GM21737 (cell line): ENCODE measurements around the gene F2RL3.
"Not testable (repeated sequence)": the region's sequence is repeated elsewhere in the genome, so short reads cannot be mapped to it uniquely, and the experiment has no call there.

Source experiments
- ATAC-seq: cut with Tn5 transposase; IDR thresholded peaks from one replicate; pipeline ENCODE4 v1.9.1; 2021; ENCODE audit warnings: mild to moderate bottlenecking, moderate library complexity; ENCODE audit not compliant: unreplicated experiment

Gene F2RL3

DNA sequence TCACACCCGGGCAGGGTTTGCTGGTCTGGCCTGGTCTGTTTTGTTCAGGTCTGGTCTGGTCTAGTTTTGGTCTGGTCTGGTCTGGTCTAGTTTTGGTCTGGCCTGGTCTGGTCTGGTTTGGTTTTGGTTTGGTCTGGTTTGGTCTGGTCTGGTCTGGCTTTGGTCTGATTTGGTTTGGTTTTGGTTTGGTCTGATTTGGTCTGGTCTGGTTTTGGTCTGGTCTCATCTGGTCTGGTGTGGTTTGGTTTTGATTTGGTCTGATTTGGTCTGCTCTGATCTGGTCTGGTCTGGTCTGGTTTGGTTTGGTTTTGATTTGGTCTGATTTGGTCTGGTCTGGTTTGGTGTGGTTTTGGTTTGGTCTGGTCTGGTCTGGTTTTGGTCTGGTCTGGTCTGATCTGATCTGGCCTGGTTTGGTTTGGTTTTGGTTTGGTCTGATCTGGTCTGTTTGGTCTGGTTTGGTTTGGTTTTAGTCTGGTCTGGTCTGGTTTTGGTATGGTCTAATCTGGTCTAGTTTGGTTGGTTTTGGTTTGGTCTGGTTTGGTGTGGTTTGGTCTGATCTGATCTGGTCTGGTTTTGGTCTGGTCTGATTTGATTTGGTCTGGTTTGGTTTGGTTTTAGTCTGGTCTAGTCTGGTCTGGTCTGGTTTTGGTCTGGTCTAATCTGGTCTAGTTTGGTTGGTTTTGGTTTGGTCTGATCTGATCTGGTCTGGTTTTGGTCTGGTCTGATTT, 14.4 kb upstream of the F2RL3 start:
- no peak for ATAC-seq

DNA sequence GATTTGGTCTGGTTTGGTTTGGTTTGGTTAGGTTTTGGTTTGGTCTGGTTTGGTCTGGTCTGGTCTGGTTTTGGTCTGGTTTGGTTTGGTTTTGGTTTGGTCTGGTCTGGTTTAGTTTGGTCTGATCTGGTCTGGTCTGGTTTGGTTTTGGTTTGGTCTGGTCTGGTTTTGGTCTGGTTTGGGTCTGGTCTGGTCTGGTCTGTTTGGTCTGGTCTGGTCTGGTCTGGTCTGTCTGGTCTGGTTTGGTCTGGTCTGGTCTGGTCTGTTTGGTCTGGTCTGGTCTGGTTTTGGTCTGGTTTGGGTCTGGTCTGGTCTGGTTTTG, 13.9 kb upstream of the F2RL3 start:
- not testable (repeated sequence) for ATAC-seq

DNA sequence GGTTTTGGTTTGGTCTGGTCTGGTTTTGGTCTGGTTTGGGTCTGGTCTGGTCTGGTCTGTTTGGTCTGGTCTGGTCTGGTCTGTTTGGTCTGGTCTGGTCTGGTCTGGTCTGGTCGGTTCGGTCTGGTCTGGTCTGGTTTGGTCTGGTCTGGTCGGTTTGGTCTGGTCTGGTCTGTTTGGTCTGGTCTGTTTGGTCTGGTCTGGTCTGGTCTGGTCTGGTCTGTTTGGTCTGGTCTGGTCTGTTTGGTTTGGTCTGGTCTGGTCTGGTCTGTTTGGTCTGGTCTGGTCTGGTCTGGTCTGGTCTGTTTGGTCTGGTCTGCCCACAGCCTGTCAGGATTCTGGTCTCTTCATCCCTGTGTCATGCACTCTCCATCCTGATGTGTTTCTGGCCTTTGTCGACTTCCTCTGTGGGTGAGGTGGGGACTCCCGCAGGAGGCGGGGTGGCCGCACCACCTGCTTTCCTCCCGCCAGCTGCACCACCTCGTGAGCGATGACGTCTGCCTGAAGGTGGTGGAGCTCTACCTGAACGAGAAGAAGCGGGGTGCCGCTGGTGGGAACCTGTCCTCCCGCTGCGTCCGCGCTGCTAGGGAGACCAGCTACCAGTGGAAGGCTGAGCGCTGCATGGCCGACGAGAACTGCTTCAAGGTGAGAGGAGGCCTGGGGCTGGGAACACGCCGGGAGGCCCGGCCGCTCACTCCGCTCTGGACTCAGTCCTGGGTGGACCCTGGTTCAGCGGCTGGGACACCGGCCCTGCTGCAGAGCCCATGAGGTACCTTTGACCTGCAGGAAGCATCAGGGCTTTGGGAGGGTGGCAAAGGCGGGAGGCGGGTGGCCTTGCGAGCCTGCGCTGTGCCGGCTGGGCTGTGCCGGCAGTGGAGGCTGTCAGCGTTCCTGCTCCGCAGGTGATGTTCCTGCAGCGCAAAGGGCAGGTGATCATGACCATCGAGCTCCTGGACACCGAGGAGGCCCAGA, 12.9 kb upstream of the F2RL3 start:
- no peak for ATAC-seq

DNA sequence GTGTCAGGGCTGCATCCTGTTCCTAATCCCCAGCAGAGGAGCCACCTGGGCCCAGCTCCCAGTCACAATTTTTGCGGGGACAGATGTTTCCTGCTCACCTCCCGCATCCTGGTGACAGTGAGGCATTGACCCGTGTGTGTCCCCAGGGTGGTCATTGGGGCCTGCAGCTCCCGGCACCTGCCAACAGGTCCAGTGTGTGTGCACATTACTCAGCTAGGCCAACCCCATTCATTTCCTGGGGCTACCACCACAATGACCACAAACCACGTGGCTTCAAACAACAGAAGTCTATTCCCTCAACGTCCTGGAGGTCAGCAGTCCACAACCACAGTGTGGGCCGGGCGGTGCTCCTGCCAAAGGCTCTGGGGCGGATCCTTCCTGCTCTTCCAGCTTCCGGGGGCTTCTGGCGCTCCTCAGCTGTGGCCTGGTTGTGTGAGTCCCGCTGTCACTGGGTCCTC, 11.9 kb upstream of the F2RL3 start:
- no peak for ATAC-seq

- ATAC-seq, result no peak
Observed at GRCh38 chr19:16877581-16877980, 11.2 kb upstream of the F2RL3 start.

GRCh38 chr19:16878181-16878965, 10.4 kb upstream of the F2RL3 start:
- ATAC-seq, result no peak

DNA sequence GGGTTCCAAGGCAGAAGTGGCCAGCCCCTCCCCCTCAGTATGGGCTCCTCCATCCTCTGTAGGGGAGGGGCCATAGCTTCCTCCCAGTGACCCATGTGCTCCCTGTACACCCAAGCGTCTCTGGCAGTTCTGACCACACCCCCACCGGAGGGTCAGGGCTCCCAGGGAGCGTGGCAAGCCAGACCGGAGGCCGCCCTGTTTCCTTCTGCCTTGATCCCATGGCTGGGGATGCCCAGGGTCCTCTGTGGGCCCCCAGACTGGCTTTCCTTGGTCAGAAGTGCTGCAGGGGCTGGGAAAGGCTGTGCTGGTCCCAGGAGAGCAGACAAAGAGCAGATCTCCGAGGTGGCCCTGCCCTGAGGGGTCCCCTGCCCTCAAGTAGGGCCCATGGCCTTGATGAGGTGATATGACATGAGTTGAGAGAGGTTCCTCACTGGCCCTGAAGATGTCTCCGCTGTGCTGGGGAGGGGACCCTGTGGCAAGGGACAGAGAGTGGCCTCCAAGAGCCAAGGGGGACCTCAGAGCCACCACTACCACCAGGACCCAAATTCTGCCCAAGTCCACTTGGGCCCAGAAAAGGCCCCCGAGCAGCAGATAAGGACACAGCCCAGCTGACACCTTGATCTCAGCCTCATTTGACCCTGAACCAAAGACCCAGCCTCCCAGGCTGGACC, 7.8 kb upstream of the F2RL3 start:
- no peak for ATAC-seq

DNA sequence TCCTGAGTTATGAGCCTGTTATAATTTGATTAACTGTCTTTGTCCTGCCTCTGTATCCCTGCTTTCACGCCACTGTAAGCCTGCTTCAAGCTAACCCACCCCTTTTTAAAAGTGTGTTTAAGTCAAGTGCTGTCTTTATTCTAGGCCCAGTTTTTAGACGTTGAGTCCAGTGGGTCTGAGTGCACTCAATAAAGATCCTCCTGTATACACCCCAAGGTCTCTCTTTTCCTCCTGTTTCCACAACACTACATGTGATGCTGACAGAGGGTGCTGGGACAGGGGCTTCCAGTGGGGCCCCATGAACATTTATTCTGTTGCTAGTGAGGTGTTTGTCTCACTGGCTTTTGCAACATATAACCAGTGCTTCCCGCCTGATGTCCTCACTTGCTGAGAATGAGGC, 6.7 kb upstream of the F2RL3 start:
- no peak for ATAC-seq

- ATAC-seq, result no peak
Observed at GRCh38 chr19:16883522-16883921, 5.3 kb upstream of the F2RL3 start.

DNA sequence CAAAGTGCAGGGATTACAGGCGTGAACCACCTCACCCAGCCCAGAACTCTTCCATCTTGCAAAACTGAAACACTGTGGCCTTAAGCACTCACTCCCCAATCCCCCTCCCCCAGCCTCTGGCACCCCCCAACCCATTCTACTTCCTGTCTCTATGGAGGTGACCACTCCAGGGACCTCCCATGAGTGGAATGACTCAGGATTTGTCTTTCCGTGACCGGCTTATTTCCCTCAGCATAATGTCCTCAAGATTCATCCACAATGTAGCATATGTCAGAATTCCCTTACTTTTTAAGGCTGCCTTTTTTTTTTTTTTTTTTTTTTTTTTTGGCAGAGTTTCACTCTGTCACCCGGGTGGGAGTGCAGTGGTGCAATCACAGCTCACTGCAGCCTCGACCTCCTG, 3.6 kb upstream of the F2RL3 start:
- no peak for ATAC-seq

- ATAC-seq, result no peak
Observed at GRCh38 chr19:16886305-16886880, 2.4 kb upstream of the F2RL3 start.

GRCh38 chr19:16887353-16888265, 1.2 kb upstream of the F2RL3 start:
- ATAC-seq, result no peak

GRCh38 chr19:16889366-16889882, 625 bp downstream of the F2RL3 start:
- ATAC-seq, result no peak

DNA sequence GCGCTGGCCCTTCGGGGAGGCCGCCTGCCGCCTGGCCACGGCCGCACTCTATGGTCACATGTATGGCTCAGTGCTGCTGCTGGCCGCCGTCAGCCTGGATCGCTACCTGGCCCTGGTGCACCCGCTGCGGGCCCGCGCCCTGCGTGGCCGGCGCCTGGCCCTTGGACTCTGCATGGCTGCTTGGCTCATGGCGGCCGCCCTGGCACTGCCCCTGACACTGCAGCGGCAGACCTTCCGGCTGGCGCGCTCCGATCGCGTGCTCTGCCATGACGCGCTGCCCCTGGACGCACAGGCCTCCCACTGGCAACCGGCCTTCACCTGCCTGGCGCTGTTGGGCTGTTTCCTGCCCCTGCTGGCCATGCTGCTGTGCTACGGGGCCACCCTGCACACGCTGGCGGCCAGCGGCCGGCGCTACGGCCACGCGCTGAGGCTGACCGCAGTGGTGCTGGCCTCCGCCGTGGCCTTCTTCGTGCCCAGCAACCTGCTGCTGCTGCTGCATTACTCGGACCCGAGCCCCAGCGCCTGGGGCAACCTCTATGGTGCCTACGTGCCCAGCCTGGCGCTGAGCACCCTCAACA, 1.2 kb downstream of the F2RL3 start:
- ATAC-seq, result no peak

DNA sequence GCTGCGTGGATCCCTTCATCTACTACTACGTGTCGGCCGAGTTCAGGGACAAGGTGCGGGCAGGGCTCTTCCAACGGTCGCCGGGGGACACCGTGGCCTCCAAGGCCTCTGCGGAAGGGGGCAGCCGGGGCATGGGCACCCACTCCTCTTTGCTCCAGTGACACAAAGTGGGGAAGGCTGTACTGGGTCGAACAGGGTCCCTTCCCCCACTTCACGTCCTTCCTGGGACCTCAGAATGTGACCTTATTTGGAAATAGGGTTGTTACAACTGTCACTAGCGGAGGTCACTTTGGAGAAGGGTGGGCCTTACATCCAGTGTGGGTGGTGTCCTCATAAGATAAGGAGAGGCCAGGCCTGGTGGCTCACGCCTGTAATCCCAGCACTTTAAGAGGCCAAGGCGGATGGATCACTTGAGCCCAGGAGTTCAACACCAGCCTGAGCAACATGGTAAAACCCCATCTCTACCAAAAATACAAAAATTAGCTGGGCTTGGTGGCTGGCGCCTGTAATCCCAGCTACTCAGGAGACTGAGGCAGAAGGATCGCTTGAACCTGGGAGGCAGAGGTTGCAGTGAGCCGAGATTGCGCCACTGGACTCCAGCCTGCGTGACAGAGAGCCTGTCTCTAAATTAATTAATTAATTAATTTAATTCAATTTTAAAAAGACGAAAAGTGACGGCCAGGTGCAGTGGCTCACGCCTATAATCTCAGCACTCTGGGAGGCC, 1.8 kb downstream of the F2RL3 start:
- no peak for ATAC-seq

- no peak for ATAC-seq
Observed at GRCh38 chr19:16891696-16892382, 3.0 kb downstream of the F2RL3 start.

DNA sequence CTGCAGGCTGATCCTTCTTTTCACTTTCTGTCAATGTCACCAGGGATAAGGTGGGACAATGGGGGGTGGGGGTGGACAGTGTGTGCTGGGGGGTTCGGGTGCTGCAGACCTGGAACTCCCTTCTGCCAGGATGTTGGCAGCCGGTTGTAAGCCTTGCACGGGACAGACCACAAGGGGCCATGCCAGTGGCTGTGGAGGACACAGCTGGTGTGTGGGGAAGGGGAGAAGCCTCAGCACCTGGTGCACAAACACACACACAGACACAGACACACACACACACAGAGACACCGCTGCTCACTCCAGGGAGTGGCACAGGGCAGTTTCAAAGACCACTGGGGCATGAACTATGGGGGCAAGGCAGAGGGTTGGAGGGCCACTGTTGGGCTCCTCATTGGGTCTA, 3.6 kb downstream of the F2RL3 start:
- ATAC-seq, result no peak
